GM23248 (cell line): ENCODE measurements around the gene FBXO38. TPM values are rescaled to one million over a fixed set of nuclear protein-coding genes. Genes with fewer than 3 reads are reported as not detected.

ENCODE experiments used
- DNase-seq: peaks from one replicate; pipeline ENCODE4 v3.0.0-alpha.2; 2015
- H2AFZ ChIP-seq: fragments of 200-600 bp; sonication (generic); 2 replicates; pipeline ENCODE4 v1.6.1; 2016; ENCODE audit warnings: antibody characterized with exemption
- H3F3A ChIP-seq: fragments of 200-600 bp; sonication (generic); 2 replicates; pipeline ENCODE4 v1.6.1; 2016; ENCODE audit warnings: mild to moderate bottlenecking, antibody characterized with exemption, mixed run types; ENCODE audit not compliant: insufficient read depth
- H3K27ac ChIP-seq: fragments of 200-600 bp; sonication (generic); 2 replicates; pipeline ENCODE4 v1.5.1; 2016; ENCODE audit warnings: mild to moderate bottlenecking
- H3K27me3 ChIP-seq: fragments of 200-600 bp; sonication (generic); replicated peaks from 2 replicates; pipeline ENCODE4 v1.6.1; 2016; ENCODE audit warnings: mild to moderate bottlenecking; ENCODE audit not compliant: insufficient read depth
- H3K36me3 ChIP-seq: fragments of 200-600 bp; sonication (generic); 2 replicates; pipeline ENCODE4 v1.6.1; 2016; ENCODE audit warnings: low read depth, mild to moderate bottlenecking
- H3K4me1 ChIP-seq: fragments of 200-600 bp; sonication (generic); 2 replicates; pipeline ENCODE4 v1.6.1; 2016; ENCODE audit warnings: mild to moderate bottlenecking; ENCODE audit not compliant: insufficient read depth
- H3K4me2 ChIP-seq: fragments of 200-600 bp; sonication (generic); one replicate; pipeline ENCODE4 v1.6.1; 2016; ENCODE audit warnings: mild to moderate bottlenecking; ENCODE audit not compliant: unreplicated experiment
- H3K4me3 ChIP-seq: fragments of 200-600 bp; sonication (generic); 2 replicates; pipeline ENCODE4 v1.5.1; 2016; ENCODE audit warnings: mild to moderate bottlenecking
- H3K79me2 ChIP-seq: fragments of 200-600 bp; sonication (generic); 2 replicates; pipeline ENCODE4 v1.6.1; 2016; ENCODE audit warnings: mild to moderate bottlenecking; ENCODE audit not compliant: insufficient read depth
- H3K9ac ChIP-seq: fragments of 200-600 bp; sonication (generic); 2 replicates; pipeline ENCODE4 v1.6.1; 2016; ENCODE audit warnings: mild to moderate bottlenecking
- H3K9me2 ChIP-seq: fragments of 200-600 bp; sonication (generic); 2 replicates; pipeline ENCODE4 v1.6.1; 2016; ENCODE audit warnings: mixed run types, mild to moderate bottlenecking, moderate library complexity; ENCODE audit not compliant: insufficient read depth
- H3K9me3 ChIP-seq: fragments of 200-600 bp; sonication (generic); one replicate; pipeline ENCODE4 v1.6.1; 2017; ENCODE audit warnings: low read depth
- H4K20me1 ChIP-seq: fragments of 200-600 bp; sonication (generic); 2 replicates; pipeline ENCODE4 v1.6.0; 2016; ENCODE audit not compliant: insufficient read depth
- EZH2 ChIP-seq: fragments of 200-600 bp; sonication (generic); IDR thresholded peaks from 2 replicates; pipeline ENCODE4 v1.6.1; 2018; ENCODE audit warnings: antibody characterized with exemption, mild to moderate bottlenecking; ENCODE audit not compliant: insufficient read depth, poor library complexity, severe bottlenecking
- EZH2phosphoT487 ChIP-seq: fragments of 200-600 bp; sonication (generic); IDR thresholded peaks from 2 replicates; pipeline ENCODE4 v1.6.1; 2018; ENCODE audit warnings: antibody characterized with exemption, moderate library complexity, mild to moderate bottlenecking, low read depth; ENCODE audit not compliant: insufficient read depth
- WGBS, 2 experiments: methylation state at CpG; one replicate each; pipeline ENCODE4 v1.1.6; 2015 to 2017; ENCODE audit warnings: low lambda C conversion rate in 2 of 2, low coverage in 1 of 2; ENCODE audit errors: missing lambda C conversion rate in 2 of 2; 5-methylcytosine and 5-hydroxymethylcytosine counted together
- in situ Hi-C: fragments of 300-500 bp; cut with MboI; formaldehyde crosslinking; loops from 2 replicates; pipeline ENCODE4 v1.15.0; 2020
- polyA plus RNA-seq: library from polyadenylated mRNA; unstranded; fragments of >200 nt; fragmentation: Nextera tagmentation; extraction: Ambion mirVana; gene quantifications from 2 replicates; pipeline ENCODE4 v1.2.1, GENCODE V29; 2016
- total RNA-seq: library from RNA; depleted of rRNA; stranded (reverse); fragments of >200 nt; shearing (Covaris generic); gene quantifications from 2 replicates; pipeline ENCODE4 v1.2.3, GENCODE V29; 2014; rRNA removed

The FBXO38 gene
- total RNA-seq, result 42.9 and 55.3 TPM in 2 replicates
- polyA plus RNA-seq, result 16.7 and 17.1 TPM in 2 replicates

- Histone ChIP-seq H3K4me1 (peaks cover 47% of the 10 kb centered on the region), H3K9me2 (no peaks in the 10 kb centered on the region), H4K20me1 (peaks cover 6% of the 10 kb centered on the region; the same call in 1 of the 2 replicates), H3K4me3 (peak within 1 kb of the TSS; percentile 93), H3K9me3 (no peaks in the 10 kb centered on the region), H3K36me3 (no peaks in the 10 kb centered on the region), H3K4me2 (peak within 1 kb of the TSS; percentile 98), H3K79me2 (peaks cover 53% of the 10 kb centered on the region), H2AFZ (peak within 1 kb of the TSS; percentile 99), H3K27me3 (no peaks in the 10 kb centered on the region), H3K9ac (peak within 1 kb of the TSS; percentile 96), H3K27ac (peak within 1 kb of the TSS; percentile 80), H3F3A (peaks cover 42% of the 10 kb centered on the region)
- in situ Hi-C loops, result no loop called here
- WGBS, 2 experiments, result 0 to 1% methylated on average over 44 to 45 of the region's 45 CpGs
- peak; percentile 98 for DNase-seq
- no peak for TF ChIP-seq EZH2phosphoT487
- no peak for TF ChIP-seq EZH2
Measured at GRCh38 chr5:148383564-148384379, at the start of gene FBXO38. FBXO38 (plus strand) TSS chr5:148383958; CDS start chr5:148394777, 10,819 bp downstream.

DNA sequence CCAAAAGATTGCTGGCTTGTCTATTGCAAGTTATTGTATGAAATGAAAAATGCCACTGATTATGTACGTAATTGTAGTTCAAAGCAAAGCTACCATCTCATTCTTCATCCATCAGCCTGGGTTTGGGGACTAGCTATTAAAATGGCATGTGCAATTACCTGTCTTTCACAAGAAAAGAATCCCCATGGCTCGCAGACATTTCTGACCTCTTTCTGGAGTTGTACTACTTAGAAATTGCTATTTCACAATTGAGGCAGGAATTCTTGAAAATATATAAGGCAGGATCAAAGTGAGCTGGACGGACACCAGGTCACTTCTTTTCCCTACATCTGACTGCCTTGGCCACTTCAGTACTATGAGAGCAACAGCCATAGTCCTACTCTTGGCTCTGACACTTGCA is 48.5 kb upstream of the FBXO38 start, which contains the start of gene SPINK9:
Gene SPINK9, plus strand, starts transcription at position 301 of the 400 bp plus-strand sequence. Its CDS starts 55 bp downstream, at position 356.
- in situ Hi-C loops, result no loop called here
- no peaks in the 10 kb centered on the region for H3K9me3 ChIP-seq
- TF ChIP-seq EZH2 (no peak), EZH2phosphoT487 (no peak)
- no peaks in the 10 kb centered on the region for H3K9me2 ChIP-seq
- H3K79me2 ChIP-seq, result no peaks in the 10 kb centered on the region
- no peak within 1 kb of the TSS for H3K4me3 ChIP-seq
- no peaks in the 10 kb centered on the region for H3K36me3 ChIP-seq
- no peak for DNase-seq
- WGBS, 2 experiments, result 21 to 23% methylated on average over 3 of the region's 3 CpGs
- H3F3A ChIP-seq, result no peaks in the 10 kb centered on the region
- no peak within 1 kb of the TSS for H3K27ac ChIP-seq
- H3K4me1 ChIP-seq, result no peaks in the 10 kb centered on the region
- no peaks in the 10 kb centered on the region for H4K20me1 ChIP-seq
- H2AFZ ChIP-seq, result no peak within 1 kb of the TSS
- H3K9ac ChIP-seq, result no peak within 1 kb of the TSS
- no peak within 1 kb of the TSS for H3K4me2 ChIP-seq
- no peaks in the 10 kb centered on the region for H3K27me3 ChIP-seq

GRCh38 chr5:148336704-148337435 is 46.9 kb upstream of the FBXO38 start:
- no peaks in the 10 kb centered on the region for H3K27me3 ChIP-seq
- in situ Hi-C loops, result no loop called here

GRCh38 chr5:148342371-148343045 is 41.2 kb upstream of the FBXO38 start:
- Histone ChIP-seq H3K4me1 (no peaks in the 10 kb centered on the region), H3K4me2 (no peak overlapping the region), H3K9me3 (no peaks in the 10 kb centered on the region), H3K79me2 (no peaks in the 10 kb centered on the region), H4K20me1 (no peaks in the 10 kb centered on the region), H3K9me2 (no peaks in the 10 kb centered on the region), H3K9ac (no peak overlapping the region), H3K4me3 (no peak overlapping the region), H3K27ac (no peak overlapping the region), H2AFZ (no peak overlapping the region), H3K36me3 (no peaks in the 10 kb centered on the region), H3F3A (no peaks in the 10 kb centered on the region), H3K27me3 (no peaks in the 10 kb centered on the region)
- TF ChIP-seq EZH2, result no peak
- TF ChIP-seq EZH2phosphoT487, result no peak
- DNase-seq, result no peak
- in situ Hi-C loops, result no loop called here
- WGBS, 2 experiments, result 43 to 44% methylated on average over 2 of the region's 2 CpGs

More at GRCh38 chr5:148336704-148337435, 46.9 kb upstream of the FBXO38 start:
- H3K4me1 ChIP-seq, result no peaks in the 10 kb centered on the region
- no peak overlapping the region for H3K4me2 ChIP-seq
- no peak overlapping the region for H2AFZ ChIP-seq
- TF ChIP-seq EZH2phosphoT487 (no peak), EZH2 (no peak)
- H3K9me2 ChIP-seq, result no peaks in the 10 kb centered on the region
- no peaks in the 10 kb centered on the region for H3K79me2 ChIP-seq
- 21 to 27% methylated on average over 3 of the region's 3 CpGs for WGBS, 2 experiments
- DNase-seq, result no peak
- H4K20me1 ChIP-seq, result no peaks in the 10 kb centered on the region
- no peak overlapping the region for H3K9ac ChIP-seq
- H3K36me3 ChIP-seq, result no peaks in the 10 kb centered on the region
- no peaks in the 10 kb centered on the region for H3F3A ChIP-seq
- H3K9me3 ChIP-seq, result no peaks in the 10 kb centered on the region
- no peak overlapping the region for H3K27ac ChIP-seq
- no peak overlapping the region for H3K4me3 ChIP-seq
